ENCODE results near the gene ATP1A2.

ATP1A2 gene

GRCh38 chr1:160094806-160095205 is 20.8 kb upstream of the ATP1A2 start:
- H3K36me3 ChIP-seq (ENCODE audit: low read length) = no peaks in the 10 kb centered on the region
- no peaks in the 10 kb centered on the region for H4K20me1 ChIP-seq (ENCODE audit: low read depth, low read length)
- no peak for TF ChIP-seq EZH2phosphoT487 (conservative IDR thresholded peaks at IDR 0.05; ENCODE audit: low read length)
- no peak for TF ChIP-seq CTCF (IDR thresholded peaks at IDR 0.05; ENCODE audit: insufficient read depth, low read length, poor library complexity, severe bottlenecking)
- no peak overlapping the region for H3K4me3 ChIP-seq (ENCODE audit: insufficient read depth, low read length, poor library complexity, severe bottlenecking)
- H3K27ac ChIP-seq (ENCODE audit: low read depth, low read length) = no peak overlapping the region
- H3K27me3 ChIP-seq (ENCODE audit: low read length) = no peaks in the 10 kb centered on the region
- no peak overlapping the region for H3K9ac ChIP-seq (ENCODE audit: low read length)
- no peak overlapping the region for H2AFZ ChIP-seq (ENCODE audit: low read depth, low read length, severe bottlenecking)
- no peaks in the 10 kb centered on the region for H3K9me2 ChIP-seq (replicated peaks; ENCODE audit: insufficient read depth, low read length)
- H3K4me2 ChIP-seq (ENCODE audit: low read depth, low read length, poor library complexity, severe bottlenecking) = no peak overlapping the region
- no peaks in the 10 kb centered on the region for H3K79me2 ChIP-seq (ENCODE audit: insufficient read depth, low read length)
- H3K9me3 ChIP-seq (ENCODE audit: insufficient read depth, low read length) = no peaks in the 10 kb centered on the region
- H3F3A ChIP-seq (ENCODE audit: insufficient read depth) = peaks cover 4% of the 10 kb centered on the region; the same call in 1 of the 2 replicates

DNA sequence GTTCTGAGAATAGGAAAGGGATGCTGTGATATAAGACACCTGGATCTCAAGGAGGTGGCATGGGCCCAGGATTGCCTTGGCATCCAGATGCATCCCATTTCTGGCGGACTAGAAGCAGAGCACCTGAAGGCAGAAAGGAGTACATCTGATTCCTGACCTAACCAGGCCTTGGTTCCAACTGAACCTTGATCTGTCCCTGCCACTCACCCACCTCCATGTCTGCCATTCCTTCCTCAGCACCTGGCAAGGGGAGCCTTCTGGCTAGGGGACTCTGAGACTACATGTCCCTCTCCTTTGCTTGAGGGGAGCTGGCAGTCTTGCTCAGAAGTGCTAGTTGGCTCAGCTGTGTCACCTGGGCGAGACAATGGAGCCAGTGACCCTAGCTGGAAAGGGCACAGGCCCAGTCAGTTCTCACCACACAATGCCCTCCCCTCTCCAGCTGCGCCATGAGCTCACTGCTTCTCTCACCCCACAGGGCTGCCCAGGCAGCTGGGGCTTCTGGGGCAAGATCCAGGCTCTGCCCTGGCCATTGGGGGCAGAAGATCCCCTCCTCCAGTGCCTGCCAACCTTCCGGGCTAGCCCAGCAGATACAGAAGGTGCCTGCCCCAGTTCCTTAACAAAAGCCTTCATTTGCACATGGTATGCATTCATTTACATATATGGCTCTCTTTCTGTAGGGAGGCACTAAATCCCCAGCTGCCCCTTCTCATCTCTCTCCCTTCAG is 20.0 kb upstream of the ATP1A2 start:
- Histone ChIP-seq H3K27me3 (ENCODE audit: low read length) (no peaks in the 10 kb centered on the region), H3F3A (ENCODE audit: insufficient read depth) (peaks cover 8% of the 10 kb centered on the region), H3K27ac (ENCODE audit: low read depth, low read length) (no peak overlapping the region), H3K4me3 (ENCODE audit: insufficient read depth, low read length, poor library complexity, severe bottlenecking) (no peak overlapping the region), H3K36me3 (ENCODE audit: low read length) (no peaks in the 10 kb centered on the region), H3K9me3 (ENCODE audit: insufficient read depth, low read length) (no peaks in the 10 kb centered on the region), H3K9me2 (replicated peaks; ENCODE audit: insufficient read depth, low read length) (no peaks in the 10 kb centered on the region), H3K4me2 (ENCODE audit: low read depth, low read length, poor library complexity, severe bottlenecking) (no peak overlapping the region), H4K20me1 (ENCODE audit: low read depth, low read length) (no peaks in the 10 kb centered on the region), H3K79me2 (ENCODE audit: insufficient read depth, low read length) (no peaks in the 10 kb centered on the region), H2AFZ (ENCODE audit: low read depth, low read length, severe bottlenecking) (no peak overlapping the region), H3K9ac (ENCODE audit: low read length) (no peak overlapping the region)
- no peak for TF ChIP-seq EZH2phosphoT487 (conservative IDR thresholded peaks at IDR 0.05; ENCODE audit: low read length)

DNA sequence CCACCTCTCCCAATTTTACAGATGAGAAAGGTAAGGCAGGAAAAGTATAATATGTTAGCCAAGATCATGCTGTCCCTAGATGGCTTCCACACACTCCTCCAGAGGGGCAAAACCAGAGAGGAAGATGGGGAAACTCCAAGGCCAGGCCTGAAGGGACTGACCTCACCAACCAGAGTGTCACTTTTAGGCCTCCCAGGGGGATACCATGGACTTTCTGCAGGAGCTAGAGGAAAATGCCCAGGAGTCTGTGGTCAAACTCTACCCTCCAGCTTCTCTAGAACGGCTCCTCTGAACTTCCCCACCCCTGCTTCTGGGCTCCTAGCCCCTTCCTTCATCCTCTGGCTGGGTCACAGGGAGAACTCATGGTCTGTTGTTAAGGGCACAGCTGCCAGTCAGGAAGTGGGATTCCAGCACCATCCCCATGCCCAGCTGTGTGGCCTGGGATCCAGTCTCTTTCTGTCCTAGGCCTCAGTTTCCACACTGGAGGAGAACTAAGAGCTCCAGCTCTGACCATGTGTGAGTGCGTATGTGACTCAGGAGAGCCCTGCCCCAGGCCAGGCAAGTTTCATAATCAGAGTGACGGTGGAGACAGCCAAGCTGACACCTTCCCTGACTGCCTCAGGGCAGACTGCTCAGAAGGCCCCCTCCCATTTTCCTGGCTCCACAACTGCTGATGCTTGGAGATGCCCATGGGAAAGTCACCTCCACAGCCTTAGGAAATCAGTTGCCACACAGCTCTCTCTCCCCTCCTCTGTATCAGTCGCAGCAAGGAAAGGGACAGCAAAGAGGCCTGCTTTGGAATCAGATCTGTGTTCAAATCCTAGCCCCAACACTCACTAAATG is 19.1 kb upstream of the ATP1A2 start:
- TF ChIP-seq CTCF (IDR thresholded peaks at IDR 0.05; ENCODE audit: insufficient read depth, low read length, poor library complexity, severe bottlenecking) (no peak), EZH2phosphoT487 (conservative IDR thresholded peaks at IDR 0.05; ENCODE audit: low read length) (no peak)
- no peaks in the 10 kb centered on the region for H3K79me2 ChIP-seq (ENCODE audit: insufficient read depth, low read length)
- no peak overlapping the region for H3K4me3 ChIP-seq (ENCODE audit: insufficient read depth, low read length, poor library complexity, severe bottlenecking)
- no peaks in the 10 kb centered on the region for H3K9me2 ChIP-seq (replicated peaks; ENCODE audit: insufficient read depth, low read length)
- H3K9me3 ChIP-seq (ENCODE audit: insufficient read depth, low read length) = no peaks in the 10 kb centered on the region
- H3K9ac ChIP-seq (ENCODE audit: low read length) = no peak overlapping the region
- no peaks in the 10 kb centered on the region for H3K27me3 ChIP-seq (ENCODE audit: low read length)
- H4K20me1 ChIP-seq (ENCODE audit: low read depth, low read length) = no peaks in the 10 kb centered on the region
- H3F3A ChIP-seq (ENCODE audit: insufficient read depth) = peaks cover 8% of the 10 kb centered on the region
- no peaks in the 10 kb centered on the region for H3K36me3 ChIP-seq (ENCODE audit: low read length)
- no peak overlapping the region for H3K27ac ChIP-seq (ENCODE audit: low read depth, low read length)
- H2AFZ ChIP-seq (ENCODE audit: low read depth, low read length, severe bottlenecking) = no peak overlapping the region
- no peak overlapping the region for H3K4me2 ChIP-seq (ENCODE audit: low read depth, low read length, poor library complexity, severe bottlenecking)

Data from SU-DHL-6 (cell line).